AG04450 (cell line): Measurements from ENCODE around the gene RNF111. TPM values are rescaled to one million over a fixed set of nuclear protein-coding genes. Genes with fewer than 3 reads are reported as not detected.

Experiments
- CTCF ChIA-PET: fragments of 300-600, 350-600 bp; formaldehyde crosslinking; extraction: SDS; loops from one replicate; lab custom pipeline; 2022; ENCODE audit warnings: antibody characterized with exemption, inconsistent platforms; lab: Charles Lee
- POLR2A ChIA-PET: fragments of 350-600 bp; formaldehyde crosslinking; extraction: SDS; loops from one replicate; lab custom pipeline; 2021; ENCODE audit warnings: antibody characterized with exemption, inconsistent platforms; lab: Yijun Ruan, JAX
- DNase-seq: peaks from one replicate; pipeline ENCODE4 v3.0.0-alpha.2; 2011; ENCODE audit warnings: low read depth, low spot score
- H3K27ac ChIP-seq: one replicate; pipeline ENCODE4 v1.5.1; 2012; ENCODE audit warnings: low read depth, low read length, control low read depth
- H3K27me3 ChIP-seq: one replicate; pipeline ENCODE4 v1.6.0; 2012; ENCODE audit warnings: low read length; ENCODE audit not compliant: control insufficient read depth, insufficient read depth
- H3K4me3 ChIP-seq: 2 replicates; pipeline ENCODE4 v1.5.1; 2011; ENCODE audit warnings: mild to moderate bottlenecking, low read depth, low read length, control low read depth
- H3K9me3 ChIP-seq: 2 replicates; pipeline ENCODE4 v1.5.1; 2012; ENCODE audit warnings: low read length; ENCODE audit not compliant: control insufficient read depth, insufficient read depth
- CTCF ChIP-seq: IDR thresholded peaks from 2 replicates; pipeline ENCODE4 v1.5.1; 2011; ENCODE audit warnings: low read depth, low read length, control low read depth, inconsistent platforms
- polyA plus RNA-seq: library from polyadenylated mRNA; depleted of rRNA; stranded (reverse); fragments of >200 nt; gene quantifications from 2 replicates; pipeline ENCODE4 v1.2.3, GENCODE V29; 2011

The RNF111 gene
- polyA plus RNA-seq, 1 experiment = 24.4 TPM

- POLR2A ChIA-PET = no interaction called here
Observed at GRCh38 chr15:59104602-59104911, 117.1 kb downstream of the RNF111 start.

GRCh38 chr15:59104912-59105732, 117.7 kb downstream of the RNF111 start, which contains the start of gene CCNB2:
Gene CCNB2 (plus strand): TSS chr15:59105146. CDS start chr15:59105269, 123 bp downstream.
- ChIA-PET CTCF (interaction anchor here (2.4 kb wide), 1 partner anchor 424 kb away, joined by 13 read pairs; no protein-coding TSS in a partner anchor), POLR2A (no interaction called here)
- peak; percentile 83 for DNase-seq
- Histone ChIP-seq H3K27me3 (no peaks in the 10 kb centered on the region), H3K9me3 (no peaks in the 10 kb centered on the region; the same call in 1 of the 2 replicates), H3K27ac (peak within 1 kb of the TSS; percentile 86), H3K4me3 (peak within 1 kb of the TSS; percentile 92)
- no peak for TF ChIP-seq CTCF

More at GRCh38 chr15:59104602-59104911, 117.1 kb downstream of the RNF111 start:
- no peaks in the 10 kb centered on the region for H3K27me3 ChIP-seq
- peak overlapping the region; percentile 92 for H3K4me3 ChIP-seq
- DNase-seq = no peak
- no peak for TF ChIP-seq CTCF
- no peaks in the 10 kb centered on the region; the same call in 1 of the 2 replicates for H3K9me3 ChIP-seq
- H3K27ac ChIP-seq = peak overlapping the region; percentile 86
- CTCF ChIA-PET = no interaction called here

GRCh38 chr15:59105854-59106253, 118.4 kb downstream of the RNF111 start:
- Histone ChIP-seq H3K27me3 (no peaks in the 10 kb centered on the region), H3K27ac (no peak overlapping the region), H3K4me3 (peak overlapping the region; percentile 92), H3K9me3 (no peaks in the 10 kb centered on the region; the same call in 1 of the 2 replicates)
- DNase-seq = no peak
- CTCF ChIA-PET = interaction anchor here (2.4 kb wide), 1 partner anchor 423 kb away, joined by 13 read pairs; no protein-coding TSS in a partner anchor
- TF ChIP-seq CTCF = peak; percentile 16; the same call in 1 of the 2 replicates
- POLR2A ChIA-PET = no interaction called here

- CTCF ChIA-PET = interaction anchor here (0.9 to 1.3 kb wide), 2 partner anchors 153 to 418 kb away, joined by 3 read pairs; no protein-coding TSS in a partner anchor
- POLR2A ChIA-PET = no interaction called here
- TF ChIP-seq CTCF = no peak
- Histone ChIP-seq H3K27ac (no peak overlapping the region), H3K9me3 (no peaks in the 10 kb centered on the region), H3K4me3 (no peak overlapping the region), H3K27me3 (no peaks in the 10 kb centered on the region)
- no peak for DNase-seq
Observed at GRCh38 chr15:59111251-59111650, 123.8 kb downstream of the RNF111 start.

- Histone ChIP-seq H3K9me3 (no peaks in the 10 kb centered on the region), H3K27ac (no peak overlapping the region), H3K27me3 (no peaks in the 10 kb centered on the region), H3K4me3 (no peak overlapping the region)
- DNase-seq = no peak
- no peak for TF ChIP-seq CTCF
- POLR2A ChIA-PET = no interaction called here
- CTCF ChIA-PET = no interaction called here
Observed at GRCh38 chr15:59115047-59115446, 127.6 kb downstream of the RNF111 start.
